ENCODE data around the gene LRIG3.
"Not testable (repeated sequence)": the region's sequence is repeated elsewhere in the genome, so short reads cannot be mapped to it uniquely, and the experiment has no call there.

Gene LRIG3

GRCh38 chr12:58920102-58920960 lies at the start of gene LRIG3:
TSS of gene LRIG3 (minus strand) at chr12:58920504. CDS start at chr12:58920235, 269 bp downstream.
- DNase-seq = peak in 57 of 58 donors; percentile 17 to 88 (median 77)

GRCh38 chr12:58969237-58969636 lies 48.9 kb upstream of the LRIG3 start:
- DNase-seq = no peak

GRCh38 chr12:58967561-58967960 lies 47.3 kb upstream of the LRIG3 start:
- DNase-seq = no peak

GRCh38 chr12:58966939-58967338 lies 46.6 kb upstream of the LRIG3 start:
- no peak for DNase-seq

GRCh38 chr12:58965568-58965967 lies 45.3 kb upstream of the LRIG3 start:
- no peak for DNase-seq

- DNase-seq = no peak
Measured at GRCh38 chr12:58963844-58964243, 43.5 kb upstream of the LRIG3 start.

GRCh38 chr12:58961906-58962305 lies 41.6 kb upstream of the LRIG3 start:
- no peak for DNase-seq

GRCh38 chr12:58961166-58961565 lies 40.9 kb upstream of the LRIG3 start:
- DNase-seq = no peak

- DNase-seq = no peak
Measured at GRCh38 chr12:58959639-58960300, 39.5 kb upstream of the LRIG3 start.

- DNase-seq = no peak
Measured at GRCh38 chr12:58957298-58957697, 37.0 kb upstream of the LRIG3 start.

- DNase-seq = no peak
Measured at GRCh38 chr12:58955849-58956248, 35.5 kb upstream of the LRIG3 start.

- DNase-seq = no peak
Measured at GRCh38 chr12:58954002-58954401, 33.7 kb upstream of the LRIG3 start.

- DNase-seq = no peak
Measured at GRCh38 chr12:58950739-58951100, 30.4 kb upstream of the LRIG3 start.

GRCh38 chr12:58949954-58950738 lies 29.8 kb upstream of the LRIG3 start:
- DNase-seq = not testable (repeated sequence)

- DNase-seq = no peak
Measured at GRCh38 chr12:58943079-58943478, 22.8 kb upstream of the LRIG3 start.

- no peak for DNase-seq
Measured at GRCh38 chr12:58942345-58942744, 22.0 kb upstream of the LRIG3 start.

- DNase-seq = no peak
Measured at GRCh38 chr12:58939399-58940100, 19.2 kb upstream of the LRIG3 start.

- no peak for DNase-seq
Measured at GRCh38 chr12:58938440-58938839, 18.1 kb upstream of the LRIG3 start.

GRCh38 chr12:58934528-58934927 lies 14.2 kb upstream of the LRIG3 start:
- no peak for DNase-seq

- no peak for DNase-seq
Measured at GRCh38 chr12:58932806-58933681, 12.7 kb upstream of the LRIG3 start.

Measured in anterior cingulate cortex (tissue), 58 donors.